Type B pancreatic cell (in vitro differentiated cells): ENCODE data around the gene GRAMD1B. TPM values are rescaled to one million over a fixed set of nuclear protein-coding genes. Genes with fewer than 3 reads are reported as not detected.

Experiments used
- DNase-seq: peaks from one replicate; pipeline ENCODE4 v3.0.0; 2021; ENCODE audit warnings: mixed read lengths; ENCODE audit not compliant: unreplicated experiment; ENCODE audit errors: extremely low spot score
- H3K27ac Mint-ChIP-seq: 2 replicates; pipeline ENCODE4 v1.8.0; 2021; ENCODE audit warnings: mild to moderate bottlenecking, mixed read lengths
- H3K27me3 Mint-ChIP-seq: 2 replicates; pipeline ENCODE4 v1.8.0; 2021; ENCODE audit warnings: mixed read lengths
- H3K36me3 Mint-ChIP-seq: 2 replicates; pipeline ENCODE4 v1.8.0; 2021; ENCODE audit warnings: mixed read lengths
- H3K4me1 Mint-ChIP-seq: one replicate; pipeline ENCODE4 v1.8.0; 2021; ENCODE audit warnings: mixed read lengths; ENCODE audit not compliant: unreplicated experiment
- H3K4me3 Mint-ChIP-seq: 2 replicates; pipeline ENCODE4 v1.8.0; 2021; ENCODE audit warnings: mild to moderate bottlenecking, mixed read lengths
- H3K9me3 Mint-ChIP-seq: 2 replicates; pipeline ENCODE4 v1.8.0; 2021; ENCODE audit warnings: mixed read lengths
- total RNA-seq: library from RNA; stranded (reverse); gene quantifications from 2 replicates; pipeline ENCODE4 v1.2.1, GENCODE V29; 2021; ENCODE audit warnings: low replicate concordance
- TF ChIP-seq, protein P1 (sequence below): fragments of 200-600 bp; sonication (generic); conservative IDR thresholded peaks from 2 replicates; pipeline ENCODE4 v1.5.0; 2021; ENCODE audit warnings: antibody characterized with exemption, mild to moderate bottlenecking

Gene GRAMD1B
- total RNA-seq, 1 donor from 2014 or later = 15.2 TPM

DNA sequence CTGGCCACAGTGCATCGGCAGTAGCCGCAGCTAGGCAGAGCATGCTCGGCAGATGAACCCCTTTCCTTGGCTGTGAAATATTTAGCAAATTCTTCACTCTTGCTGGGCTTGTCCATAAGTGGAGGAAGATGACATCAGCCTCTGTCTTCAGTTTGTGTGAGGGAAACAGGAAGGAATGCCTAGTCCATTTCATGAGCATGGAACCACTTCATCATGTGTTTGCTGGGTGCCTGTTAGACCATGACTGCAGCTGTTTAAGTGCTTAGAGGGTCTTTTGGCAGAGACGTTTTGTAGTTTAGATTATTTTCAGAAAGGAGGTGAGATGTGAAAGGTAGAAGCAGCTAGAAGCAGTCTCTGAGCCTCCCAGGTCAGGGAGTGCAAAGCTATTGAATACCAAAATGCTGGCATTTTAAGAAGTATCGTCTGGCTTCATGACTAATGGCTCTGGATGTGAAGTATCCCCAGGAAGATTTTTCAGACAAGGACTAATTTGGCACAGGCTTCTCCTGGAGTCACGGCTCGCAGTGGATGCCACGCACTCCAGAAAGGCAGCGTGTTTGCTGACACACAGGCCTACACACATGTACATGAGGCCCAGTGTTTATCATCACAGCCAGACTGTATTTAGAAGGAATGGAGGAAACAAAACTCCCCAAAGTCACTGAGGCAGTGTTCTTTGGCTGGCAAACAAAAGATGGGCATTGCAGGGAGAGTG, 43.1 kb upstream of the GRAMD1B start:
- H3K4me1 Mint-ChIP-seq = no peaks in the 10 kb centered on the region
- peaks cover 3% of the 10 kb centered on the region for H3K27me3 Mint-ChIP-seq
- no peak overlapping the region for H3K4me3 Mint-ChIP-seq
- no peak overlapping the region for H3K27ac Mint-ChIP-seq
- no peak for DNase-seq
- TF ChIP-seq, protein P1, sequence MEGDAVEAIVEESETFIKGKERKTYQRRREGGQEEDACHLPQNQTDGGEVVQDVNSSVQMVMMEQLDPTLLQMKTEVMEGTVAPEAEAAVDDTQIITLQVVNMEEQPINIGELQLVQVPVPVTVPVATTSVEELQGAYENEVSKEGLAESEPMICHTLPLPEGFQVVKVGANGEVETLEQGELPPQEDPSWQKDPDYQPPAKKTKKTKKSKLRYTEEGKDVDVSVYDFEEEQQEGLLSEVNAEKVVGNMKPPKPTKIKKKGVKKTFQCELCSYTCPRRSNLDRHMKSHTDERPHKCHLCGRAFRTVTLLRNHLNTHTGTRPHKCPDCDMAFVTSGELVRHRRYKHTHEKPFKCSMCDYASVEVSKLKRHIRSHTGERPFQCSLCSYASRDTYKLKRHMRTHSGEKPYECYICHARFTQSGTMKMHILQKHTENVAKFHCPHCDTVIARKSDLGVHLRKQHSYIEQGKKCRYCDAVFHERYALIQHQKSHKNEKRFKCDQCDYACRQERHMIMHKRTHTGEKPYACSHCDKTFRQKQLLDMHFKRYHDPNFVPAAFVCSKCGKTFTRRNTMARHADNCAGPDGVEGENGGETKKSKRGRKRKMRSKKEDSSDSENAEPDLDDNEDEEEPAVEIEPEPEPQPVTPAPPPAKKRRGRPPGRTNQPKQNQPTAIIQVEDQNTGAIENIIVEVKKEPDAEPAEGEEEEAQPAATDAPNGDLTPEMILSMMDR = no peak
- H3K36me3 Mint-ChIP-seq = no peaks in the 10 kb centered on the region
- H3K9me3 Mint-ChIP-seq = no peaks in the 10 kb centered on the region

DNA sequence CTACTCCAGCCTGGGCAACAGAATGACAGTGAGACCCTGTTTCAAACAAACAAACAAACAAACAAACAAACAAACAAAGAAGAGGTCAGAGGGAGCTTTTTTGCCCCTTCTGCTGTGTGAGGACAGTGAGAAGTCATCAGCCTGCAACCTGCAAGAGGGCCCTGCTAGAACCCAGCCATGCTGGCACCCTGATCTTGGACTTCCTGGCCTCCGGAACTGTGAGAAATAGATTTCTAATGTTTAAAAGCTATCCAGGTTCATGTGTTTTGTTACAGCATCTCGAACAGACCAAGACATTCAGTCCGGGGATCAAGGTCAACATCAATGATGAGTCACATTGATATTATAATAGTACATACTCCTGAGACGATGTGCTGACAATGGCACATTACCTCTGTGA, 41.4 kb upstream of the GRAMD1B start:
- DNase-seq = no peak
- Mint-ChIP-seq H3K9me3 (no peaks in the 10 kb centered on the region), H3K36me3 (no peaks in the 10 kb centered on the region), H3K27ac (no peak overlapping the region), H3K4me1 (no peaks in the 10 kb centered on the region), H3K27me3 (peaks cover 5% of the 10 kb centered on the region), H3K4me3 (no peak overlapping the region)
- TF ChIP-seq, protein P1 = no peak

DNA sequence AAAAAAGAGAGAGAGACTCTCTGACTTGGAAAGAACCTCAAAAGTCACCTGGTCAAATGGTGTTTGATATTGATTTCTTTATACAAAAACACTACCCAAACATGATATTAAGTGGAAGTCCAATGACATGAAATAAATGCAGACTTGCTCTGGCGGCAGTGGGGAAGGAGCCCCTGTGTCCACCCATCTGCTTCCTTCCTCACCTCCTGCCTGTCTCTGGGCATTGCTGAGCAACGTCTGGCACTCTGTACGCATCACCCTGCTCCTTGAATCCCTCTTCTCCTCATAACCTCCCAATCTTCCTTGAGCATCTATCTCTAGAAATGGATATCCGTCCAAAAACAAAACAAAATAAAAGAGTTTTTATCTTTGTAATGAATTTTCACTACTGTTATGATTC, 39.9 kb upstream of the GRAMD1B start:
- peaks cover 8% of the 10 kb centered on the region for H3K27me3 Mint-ChIP-seq
- no peak overlapping the region for H3K27ac Mint-ChIP-seq
- no peaks in the 10 kb centered on the region for H3K4me1 Mint-ChIP-seq
- no peak overlapping the region for H3K4me3 Mint-ChIP-seq
- TF ChIP-seq, protein P1 = no peak
- no peak for DNase-seq
- no peaks in the 10 kb centered on the region for H3K36me3 Mint-ChIP-seq
- H3K9me3 Mint-ChIP-seq = no peaks in the 10 kb centered on the region

GRCh38 chr11:123391646-123392348, 38.3 kb upstream of the GRAMD1B start:
- peaks cover 8% of the 10 kb centered on the region for H3K27me3 Mint-ChIP-seq
- H3K9me3 Mint-ChIP-seq = no peaks in the 10 kb centered on the region
- TF ChIP-seq, protein P1 = no peak

DNA sequence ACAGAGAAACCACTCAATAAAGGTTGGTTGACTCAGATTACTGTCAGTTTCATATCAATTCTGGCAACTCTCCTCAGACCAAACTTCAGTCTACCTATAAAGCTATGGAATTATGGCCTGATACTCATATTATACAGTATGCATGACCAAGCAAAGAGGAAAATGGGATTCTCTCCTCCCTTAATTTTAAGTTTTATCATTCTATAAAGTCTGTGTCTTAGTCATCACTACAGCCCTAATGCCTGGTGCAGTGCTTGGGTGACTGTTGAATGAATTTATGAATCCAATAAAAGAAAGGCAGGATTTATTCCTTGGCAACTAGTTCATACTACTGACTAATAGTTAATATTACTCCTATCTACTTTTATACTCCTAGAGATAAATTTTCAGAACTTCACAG, 37.6 kb upstream of the GRAMD1B start:
- peaks cover 8% of the 10 kb centered on the region for H3K27me3 Mint-ChIP-seq
- no peaks in the 10 kb centered on the region for H3K4me1 Mint-ChIP-seq
- TF ChIP-seq, protein P1 = no peak

More at GRCh38 chr11:123391646-123392348, 38.3 kb upstream of the GRAMD1B start:
- Mint-ChIP-seq H3K4me1 (no peaks in the 10 kb centered on the region), H3K4me3 (no peak overlapping the region), H3K27ac (no peak overlapping the region), H3K36me3 (no peaks in the 10 kb centered on the region)
- no peak for DNase-seq

More for the DNA sequence above, 37.6 kb upstream of the GRAMD1B start:
- H3K4me3 Mint-ChIP-seq = no peak overlapping the region
- no peaks in the 10 kb centered on the region for H3K36me3 Mint-ChIP-seq
- DNase-seq = no peak
- no peaks in the 10 kb centered on the region for H3K9me3 Mint-ChIP-seq
- no peak overlapping the region for H3K27ac Mint-ChIP-seq
